Right atrium auricular region (tissue), 2 donors: ENCODE data around the gene GRM5. TPM values are rescaled to one million over a fixed set of nuclear protein-coding genes. Genes with fewer than 3 reads are reported as not detected.
"Not testable (repeated sequence)": the region's sequence is repeated elsewhere in the genome, so short reads cannot be mapped to it uniquely, and the experiment has no call there.

Source experiments
- DNase-seq: peaks from one replicate; pipeline ENCODE4 v3.0.0-alpha.2; 2019; ENCODE audit warnings: low spot score
- H3K27ac ChIP-seq, 2 donors: fragments of 200-600 bp; sonication (generic); 1 replicate in 1 of 2; 2 replicates in 1 of 2; pipeline ENCODE4 v1.5.1; 2016 to 2019
- H3K27me3 ChIP-seq, 2 donors: fragments of 200-600 bp; sonication (generic); one replicate each; pipeline versions ENCODE4 v1.5.1 to v1.6.0; 2017 to 2019
- H3K36me3 ChIP-seq: fragments of 200-600 bp; sonication (generic); one replicate; pipeline ENCODE4 v1.5.1; 2016
- H3K4me1 ChIP-seq, 2 donors: fragments of 200-600 bp; sonication (generic); one replicate each; pipeline versions ENCODE4 v1.5.1 to v1.6.0; 2017 to 2019
- H3K4me3 ChIP-seq, 2 donors: fragments of 200-600 bp; sonication (generic); 1 replicate in 1 of 2; 2 replicates in 1 of 2; pipeline ENCODE4 v1.5.1; 2017 to 2019; ENCODE audit warnings: mild to moderate bottlenecking in 1 of 2, moderate library complexity in 1 of 2
- H3K9me3 ChIP-seq, 2 donors: fragments of 200-600 bp; sonication (generic); one replicate each; pipeline ENCODE4 v1.5.1; 2019
- CTCF ChIP-seq, 2 donors: fragments of 200-600 bp; sonication (generic); IDR thresholded peaks; one replicate each; pipeline ENCODE4 v1.5.1; 2019; ENCODE audit warnings: antibody characterized with exemption in 2 of 2
- total RNA-seq, 2 donors: library from RNA; depleted of rRNA; stranded (reverse); fragments of >200 nt; gene quantifications; one replicate each; pipeline ENCODE4 v1.1.0, GENCODE V29; 2016

GRM5 gene
- total RNA-seq, 2 donors from 2014 or later = not detected

GRCh38 chr11:88474655-88475054, 591.1 kb downstream of the GRM5 start:
- no peak for TF ChIP-seq CTCF (IDR thresholded peaks at IDR 0.05)
- Histone ChIP-seq H3K4me1 (no peaks in the 10 kb centered on the region), H3K36me3 (no peaks in the 10 kb centered on the region), H3K4me3 (no peak overlapping the region), H3K9me3 (no peaks in the 10 kb centered on the region), H3K27ac (no peak overlapping the region), H3K27me3 (no peaks in the 10 kb centered on the region)
- no peak for DNase-seq

DNA sequence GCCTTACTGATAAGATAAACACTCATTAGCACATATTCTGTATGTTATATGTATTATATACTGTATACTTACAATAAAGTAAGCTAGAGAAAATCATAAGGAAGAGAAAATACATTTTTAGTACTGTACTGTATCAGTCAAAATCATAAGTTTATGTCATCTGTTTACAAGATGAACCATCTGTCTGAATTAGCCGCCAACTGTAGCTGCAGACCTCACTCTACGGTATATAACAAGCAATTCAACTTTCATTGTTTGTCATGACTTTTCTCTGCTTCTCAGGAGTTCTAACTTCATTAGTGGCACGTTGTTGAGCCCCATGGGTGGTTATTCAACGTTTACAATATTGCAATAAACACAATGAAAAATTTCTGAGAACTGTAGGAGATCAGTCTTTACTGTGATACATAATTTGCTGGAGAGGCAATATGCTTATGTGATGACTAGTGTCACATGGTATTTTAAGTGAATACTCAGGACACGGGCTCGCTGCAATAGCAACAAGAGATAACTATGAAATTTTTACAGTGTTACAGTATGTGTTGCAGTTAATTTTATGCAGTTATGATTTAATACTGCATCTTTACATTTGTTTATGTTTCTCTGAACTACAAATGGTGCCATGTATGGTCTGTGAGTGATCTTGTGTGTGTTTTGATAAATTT, 596.1 kb downstream of the GRM5 start:
- H3K27ac ChIP-seq = no peak overlapping the region
- no peak for DNase-seq
- no peak for TF ChIP-seq CTCF (IDR thresholded peaks at IDR 0.05)
- no peaks in the 10 kb centered on the region for H3K9me3 ChIP-seq
- H3K4me1 ChIP-seq = no peaks in the 10 kb centered on the region
- no peak overlapping the region for H3K4me3 ChIP-seq
- H3K36me3 ChIP-seq = no peaks in the 10 kb centered on the region
- no peaks in the 10 kb centered on the region for H3K27me3 ChIP-seq

DNA sequence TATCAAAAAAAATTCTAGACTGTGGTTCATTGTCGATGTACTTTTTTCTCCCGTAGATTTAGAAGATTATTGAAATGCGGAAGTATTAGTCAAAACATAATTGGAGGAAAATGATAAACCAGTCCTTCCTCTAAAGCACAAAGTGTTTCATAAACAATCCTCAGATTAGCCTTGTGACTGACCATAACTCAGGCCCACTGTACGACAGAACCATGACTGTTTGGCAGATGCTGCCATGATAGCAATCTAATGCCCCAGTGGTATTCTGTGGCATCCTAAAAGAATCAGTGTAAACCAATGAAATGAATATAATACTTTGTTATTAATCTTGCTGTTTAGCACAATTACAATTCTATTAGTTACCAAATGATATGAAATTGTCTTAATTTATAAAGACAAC, 601.3 kb downstream of the GRM5 start:
- H3K4me3 ChIP-seq = no peak overlapping the region
- no peaks in the 10 kb centered on the region for H3K27me3 ChIP-seq
- no peaks in the 10 kb centered on the region for H3K9me3 ChIP-seq
- H3K27ac ChIP-seq = no peak overlapping the region
- no peaks in the 10 kb centered on the region for H3K36me3 ChIP-seq
- no peak for TF ChIP-seq CTCF (IDR thresholded peaks at IDR 0.05)
- H3K4me1 ChIP-seq = no peaks in the 10 kb centered on the region
- DNase-seq = no peak

- H3K27me3 ChIP-seq, H3K9me3 ChIP-seq, H3K4me1 ChIP-seq, H3K36me3 ChIP-seq, H3K4me3 ChIP-seq, H3K27ac ChIP-seq, DNase-seq: not testable (repeated sequence)
Observed at GRCh38 chr11:88463301-88463700, 602.5 kb downstream of the GRM5 start.

DNA sequence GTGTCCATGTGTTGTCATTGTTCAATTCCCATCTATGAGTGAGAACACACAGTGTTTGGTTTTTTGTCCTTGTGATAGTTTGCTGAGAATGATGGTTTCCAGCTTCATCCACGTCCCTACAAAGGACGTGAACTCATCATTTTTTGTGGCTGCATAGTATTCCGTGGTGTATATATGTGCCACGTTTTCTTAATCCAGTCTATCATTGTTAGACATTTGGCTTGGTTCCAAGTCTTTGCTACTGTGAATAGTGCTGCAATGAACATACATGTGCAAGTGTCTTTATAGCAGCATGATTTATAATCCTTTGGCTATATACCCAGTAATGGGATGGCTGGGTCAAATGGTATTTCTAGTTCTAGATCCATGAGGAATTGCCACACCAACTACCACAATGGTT, 607.7 kb downstream of the GRM5 start:
- not testable (repeated sequence) for H3K27me3 ChIP-seq, H3K9me3 ChIP-seq, DNase-seq, H3K27ac ChIP-seq, H3K36me3 ChIP-seq, H3K4me1 ChIP-seq, H3K4me3 ChIP-seq

DNA sequence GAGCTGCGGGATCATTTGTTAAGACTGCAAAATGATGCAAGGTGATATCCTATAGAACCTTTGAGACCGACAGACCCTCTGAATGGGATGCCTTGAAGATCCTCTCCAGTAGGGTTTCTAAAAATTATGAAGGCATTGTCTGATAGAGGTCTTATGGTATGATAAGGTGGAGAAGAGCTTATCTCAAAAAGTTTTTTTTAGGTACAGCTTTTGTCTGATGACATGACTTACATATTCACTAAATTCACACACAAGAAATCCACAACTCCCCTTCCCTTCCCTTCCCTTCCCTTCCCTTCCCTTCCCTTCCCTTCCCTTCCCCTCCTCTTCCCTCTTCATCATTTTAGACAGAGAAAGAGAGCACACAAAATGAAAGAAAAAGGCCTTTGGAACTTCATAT, 609.8 kb downstream of the GRM5 start:
- no peak overlapping the region for H3K27ac ChIP-seq
- no peak for TF ChIP-seq CTCF (IDR thresholded peaks at IDR 0.05)
- H3K9me3 ChIP-seq = peaks cover 0 to 4% of the 10 kb centered on the region in 2 donors
- no peaks in the 10 kb centered on the region for H3K27me3 ChIP-seq
- no peak overlapping the region for H3K4me3 ChIP-seq
- DNase-seq = no peak
- no peaks in the 10 kb centered on the region for H3K4me1 ChIP-seq
- H3K36me3 ChIP-seq = no peaks in the 10 kb centered on the region

DNA sequence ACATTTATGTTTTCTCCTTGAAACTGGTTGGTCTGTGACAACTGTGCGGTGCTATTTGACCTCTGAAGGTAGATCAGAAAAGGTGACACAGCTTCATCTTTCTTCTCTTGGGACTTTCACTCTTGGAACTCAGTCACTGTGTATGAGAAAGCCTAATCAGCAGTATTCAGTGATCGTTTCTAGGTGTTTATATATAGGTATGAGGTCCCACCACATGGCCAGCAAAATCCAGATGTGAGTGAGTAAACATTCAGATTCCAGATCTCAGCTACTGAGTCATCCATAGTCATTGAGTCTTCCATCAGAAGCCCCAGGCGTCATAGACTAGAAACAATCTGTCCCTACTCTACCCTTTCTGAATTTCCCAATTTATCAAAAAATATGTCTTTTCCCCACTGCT, 610.9 kb downstream of the GRM5 start:
- no peaks in the 10 kb centered on the region for H3K27me3 ChIP-seq
- H3K27ac ChIP-seq = no peak overlapping the region
- H3K9me3 ChIP-seq = peaks cover 0 to 4% of the 10 kb centered on the region in 2 donors
- H3K36me3 ChIP-seq = no peaks in the 10 kb centered on the region
- no peak overlapping the region for H3K4me3 ChIP-seq
- DNase-seq = no peak
- TF ChIP-seq CTCF (IDR thresholded peaks at IDR 0.05) = no peak
- no peaks in the 10 kb centered on the region for H3K4me1 ChIP-seq
